PC-9 (cell line): Measurements from ENCODE around the gene CXorf38. TPM values are rescaled to one million over a fixed set of nuclear protein-coding genes. Genes with fewer than 3 reads are reported as not detected.

Source experiments
- BruUV-seq: library from RNA; stranded (reverse); fragments of 400-500 nt; replicated peaks from 2 replicates; lab custom pipeline; 2021; lab: Mats Ljungman, UMichigan
- CTCF ChIA-PET: fragments of 300-600 bp; sonication (Branson Sonifier 250); formaldehyde crosslinking; loops from one replicate; lab custom pipeline; 2022; ENCODE audit warnings: antibody characterized with exemption; lab: Charles Lee
- POLR2A ChIA-PET: fragments of 300-600 bp; sonication (Branson Sonifier 250); formaldehyde crosslinking; loops from one replicate; lab custom pipeline; 2022; ENCODE audit warnings: antibody characterized with exemption; ENCODE audit not compliant: unreplicated experiment; lab: Charles Lee
- DNase-seq, 2 experiments: peaks; one replicate each; pipeline versions ENCODE4 v3.0.0 to v3.0.0-alpha.2; 2015 to 2022; ENCODE audit warnings: mixed read lengths in 1 of 2
- H2AFZ ChIP-seq: fragments of 200-600 bp; sonication (generic); 2 replicates; pipeline ENCODE4 v1.8.1; 2017; ENCODE audit warnings: antibody characterized with exemption
- H3F3A ChIP-seq: fragments of 200-600 bp; sonication (generic); 2 replicates; pipeline ENCODE4 v1.8.1; 2017; ENCODE audit warnings: antibody characterized with exemption, mild to moderate bottlenecking, low read depth; ENCODE audit not compliant: insufficient read depth
- H3K27ac ChIP-seq: fragments of 200-600 bp; sonication (generic); 2 replicates; pipeline ENCODE4 v1.6.1; 2016; ENCODE audit warnings: mixed run types
- H3K27me3 ChIP-seq: fragments of 200-600 bp; sonication (generic); 2 replicates; pipeline ENCODE4 v1.6.1; 2016; ENCODE audit warnings: low read depth, mixed run types; ENCODE audit not compliant: insufficient read depth
- H3K36me3 ChIP-seq: fragments of 200-600 bp; sonication (generic); 2 replicates; pipeline ENCODE4 v1.6.1; 2016; ENCODE audit warnings: low read depth, mixed run types
- H3K4me1 ChIP-seq: fragments of 200-600 bp; sonication (generic); replicated peaks from 2 replicates; pipeline ENCODE4 v1.6.1; 2016; ENCODE audit warnings: mixed run types; ENCODE audit not compliant: insufficient read depth
- H3K4me2 ChIP-seq: fragments of 200-600 bp; sonication (generic); 2 replicates; pipeline ENCODE4 v1.6.1; 2017; ENCODE audit warnings: mixed run types
- H3K4me3 ChIP-seq: fragments of 200-600 bp; sonication (generic); 2 replicates; pipeline ENCODE4 v1.6.1; 2016; ENCODE audit warnings: mixed run types
- H3K79me2 ChIP-seq: fragments of 200-600 bp; sonication (generic); 2 replicates; pipeline ENCODE4 v1.6.1; 2017; ENCODE audit warnings: low read depth, mixed run types
- H3K9me2 ChIP-seq: fragments of 200-600 bp; sonication (generic); 2 replicates; pipeline ENCODE4 v1.8.1; 2017; ENCODE audit warnings: mild to moderate bottlenecking; ENCODE audit not compliant: insufficient read depth
- H3K9me3 ChIP-seq: fragments of 200-600 bp; sonication (generic); 2 replicates; pipeline ENCODE4 v1.8.1; 2016; ENCODE audit warnings: low read depth; ENCODE audit not compliant: insufficient read depth
- H4K20me1 ChIP-seq: fragments of 200-600 bp; sonication (generic); 2 replicates; pipeline ENCODE4 v1.8.1; 2017; ENCODE audit not compliant: insufficient read depth
- EZH2 ChIP-seq: fragments of 200-600 bp; sonication (generic); IDR thresholded peaks from 2 replicates; pipeline ENCODE4 v1.8.0; 2017; ENCODE audit warnings: antibody characterized with exemption, low read depth
- intact Hi-C: fragments of 100-400 bp; cut with micrococcal nuclease; formaldehyde crosslinking; loops from one replicate; pipeline ENCODE4 v1.10.0; 2022; ENCODE audit not compliant: unreplicated experiment
- total RNA-seq: library from RNA; stranded (reverse); gene quantifications from 2 replicates; pipeline ENCODE4 v1.2.3, GENCODE V29; 2021
- TF ChIP-seq, protein P1 (sequence below): fragments of 200-600 bp; sonication (generic); conservative IDR thresholded peaks from 2 replicates; pipeline ENCODE4 v1.6.1; 2017; ENCODE audit warnings: mixed run types, antibody characterized with exemption, mild to moderate bottlenecking, moderate library complexity

The CXorf38 gene
- total RNA-seq, 1 experiment from 2014 or later = 5.3 TPM

- Histone ChIP-seq H3K4me1 (no peaks in the 10 kb centered on the region), H3K9me2 (no peaks in the 10 kb centered on the region), H3K4me2 (no peak overlapping the region), H3K36me3 (no peaks in the 10 kb centered on the region), H4K20me1 (no peaks in the 10 kb centered on the region), H3K27me3 (no peaks in the 10 kb centered on the region), H2AFZ (no peak overlapping the region), H3K9me3 (no peaks in the 10 kb centered on the region), H3K27ac (no peak overlapping the region), H3F3A (no peaks in the 10 kb centered on the region), H3K4me3 (no peak overlapping the region), H3K79me2 (no peaks in the 10 kb centered on the region)
- DNase-seq = no peak
- intact Hi-C loops = no loop called here
- BruUV-seq = no TSS peak
- POLR2A ChIA-PET = no interaction called here
- TF ChIP-seq, protein P1, sequence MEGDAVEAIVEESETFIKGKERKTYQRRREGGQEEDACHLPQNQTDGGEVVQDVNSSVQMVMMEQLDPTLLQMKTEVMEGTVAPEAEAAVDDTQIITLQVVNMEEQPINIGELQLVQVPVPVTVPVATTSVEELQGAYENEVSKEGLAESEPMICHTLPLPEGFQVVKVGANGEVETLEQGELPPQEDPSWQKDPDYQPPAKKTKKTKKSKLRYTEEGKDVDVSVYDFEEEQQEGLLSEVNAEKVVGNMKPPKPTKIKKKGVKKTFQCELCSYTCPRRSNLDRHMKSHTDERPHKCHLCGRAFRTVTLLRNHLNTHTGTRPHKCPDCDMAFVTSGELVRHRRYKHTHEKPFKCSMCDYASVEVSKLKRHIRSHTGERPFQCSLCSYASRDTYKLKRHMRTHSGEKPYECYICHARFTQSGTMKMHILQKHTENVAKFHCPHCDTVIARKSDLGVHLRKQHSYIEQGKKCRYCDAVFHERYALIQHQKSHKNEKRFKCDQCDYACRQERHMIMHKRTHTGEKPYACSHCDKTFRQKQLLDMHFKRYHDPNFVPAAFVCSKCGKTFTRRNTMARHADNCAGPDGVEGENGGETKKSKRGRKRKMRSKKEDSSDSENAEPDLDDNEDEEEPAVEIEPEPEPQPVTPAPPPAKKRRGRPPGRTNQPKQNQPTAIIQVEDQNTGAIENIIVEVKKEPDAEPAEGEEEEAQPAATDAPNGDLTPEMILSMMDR = no peak
- no peak for TF ChIP-seq EZH2
- CTCF ChIA-PET = no interaction called here
Observed at GRCh38 chrX:40622479-40623138, 24.8 kb downstream of the CXorf38 start.

DNA sequence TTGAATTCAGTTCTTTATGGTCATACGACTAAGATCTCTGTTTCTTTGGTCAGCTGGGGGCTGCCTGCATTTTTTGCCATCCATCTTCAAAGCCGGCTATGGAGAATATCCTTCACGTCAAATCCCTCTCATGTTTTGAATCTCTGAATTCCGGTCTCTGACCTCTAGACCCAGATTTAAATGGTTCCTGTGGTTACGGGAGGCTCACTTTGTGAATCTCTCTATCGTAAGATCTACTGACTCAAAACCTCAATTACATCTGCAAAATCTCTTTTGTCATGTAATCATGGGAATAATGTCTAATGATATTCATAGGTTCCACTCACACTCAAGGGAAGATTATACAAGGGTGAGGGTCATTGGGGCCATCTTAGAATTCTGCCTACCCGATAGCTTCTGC, 29.8 kb downstream of the CXorf38 start:
- H3K4me1 ChIP-seq = no peaks in the 10 kb centered on the region
- intact Hi-C loops = no loop called here
- H3K27me3 ChIP-seq = no peaks in the 10 kb centered on the region
- no peak overlapping the region for H3K4me2 ChIP-seq
- no peak for TF ChIP-seq EZH2
- TF ChIP-seq, protein P1 = no peak
- no TSS peak for BruUV-seq
- H3K9me3 ChIP-seq = no peaks in the 10 kb centered on the region
- no peak for DNase-seq
- no peaks in the 10 kb centered on the region for H3K79me2 ChIP-seq
- ChIA-PET POLR2A (interaction anchor here (0.6 kb wide), 1 partner anchor 111 kb away, joined by 4 read pairs; no protein-coding TSS in a partner anchor), CTCF (no interaction called here)
- no peaks in the 10 kb centered on the region for H3F3A ChIP-seq
- no peak overlapping the region for H3K4me3 ChIP-seq
- H3K27ac ChIP-seq = no peak overlapping the region
- H3K9me2 ChIP-seq = no peaks in the 10 kb centered on the region
- no peak overlapping the region for H2AFZ ChIP-seq
- H3K36me3 ChIP-seq = no peaks in the 10 kb centered on the region
- no peaks in the 10 kb centered on the region for H4K20me1 ChIP-seq

DNA sequence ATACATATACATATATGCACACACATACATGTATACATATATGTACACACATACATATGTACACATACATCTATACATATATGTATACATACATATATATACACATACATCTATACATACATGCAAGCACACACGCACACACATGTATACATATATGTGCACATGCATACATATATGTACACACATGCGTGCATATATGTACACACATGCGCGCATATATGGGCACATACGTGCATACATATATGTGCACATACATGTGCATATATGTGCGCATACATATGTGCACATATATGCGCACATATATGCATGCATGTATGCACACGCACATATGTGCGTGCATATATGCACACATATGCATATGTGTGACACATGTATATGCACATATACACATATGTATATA, 31.4 kb downstream of the CXorf38 start:
- no peaks in the 10 kb centered on the region for H3K27me3 ChIP-seq
- H3K79me2 ChIP-seq = no peaks in the 10 kb centered on the region
- intact Hi-C loops = no loop called here
- H4K20me1 ChIP-seq = no peaks in the 10 kb centered on the region
- H2AFZ ChIP-seq = no peak overlapping the region
- H3K4me2 ChIP-seq = no peak overlapping the region
- H3K36me3 ChIP-seq = no peaks in the 10 kb centered on the region
- BruUV-seq = no TSS peak
- no peaks in the 10 kb centered on the region for H3K9me2 ChIP-seq
- H3K4me3 ChIP-seq = no peak overlapping the region
- ChIA-PET CTCF (no interaction called here), POLR2A (no interaction called here)
- no peaks in the 10 kb centered on the region for H3K9me3 ChIP-seq
- no peaks in the 10 kb centered on the region for H3K4me1 ChIP-seq
- no peaks in the 10 kb centered on the region for H3F3A ChIP-seq
- TF ChIP-seq, protein P1 = no peak
- no peak for TF ChIP-seq EZH2
- no peak for DNase-seq
- H3K27ac ChIP-seq = no peak overlapping the region
